Heart right ventricle (tissue), 16 donors: ENCODE data around the gene COL5A1. TPM values are rescaled to one million over a fixed set of nuclear protein-coding genes. Genes with fewer than 3 reads are reported as not detected.

Source experiments
- ATAC-seq, 8 donors: fragments of 200-7000 bp; cut with Tn5 transposase; one replicate each; pipeline ENCODE4 v1.9.1; 2020; ENCODE audit warnings: mild to moderate bottlenecking in 8 of 8, moderate library complexity in 8 of 8, moderate number of reproducible peaks in 1 of 8
- DNase-seq, 2 donors: peaks; one replicate each; pipeline ENCODE4 v3.0.0-alpha.2; 2020
- H3K27ac ChIP-seq, 10 donors: fragments of 200-600 bp; sonication (generic) in 2 of 10; one replicate each; pipeline versions ENCODE4 v1.5.0 to v1.8.0; 2020 to 2022; ENCODE audit warnings: mild to moderate bottlenecking in 3 of 10
- H3K27me3 ChIP-seq, 7 donors: fragments of 200-600 bp; one replicate each; pipeline ENCODE4 v1.8.0; 2021 to 2022; ENCODE audit warnings: mild to moderate bottlenecking in 2 of 7
- H3K36me3 ChIP-seq, 9 donors: fragments of 200-600 bp; sonication (generic) in 1 of 9; one replicate each; pipeline versions ENCODE4 v1.5.0 to v1.8.0; 2020 to 2022; ENCODE audit warnings: mild to moderate bottlenecking in 2 of 9
- H3K4me1 ChIP-seq, 9 donors: fragments of 200-600 bp; sonication (generic) in 1 of 9; one replicate each; pipeline versions ENCODE4 v1.5.0 to v1.8.0; 2020 to 2022; ENCODE audit warnings: mild to moderate bottlenecking in 4 of 9
- H3K4me3 ChIP-seq, 10 donors: fragments of 200-600 bp; sonication (generic) in 2 of 10; one replicate each; pipeline versions ENCODE4 v1.5.0 to v1.8.0; 2020 to 2022; ENCODE audit warnings: mild to moderate bottlenecking in 7 of 10, moderate library complexity in 2 of 10
- H3K9me3 ChIP-seq, 11 donors: fragments of 200-600 bp in 10 of 11; sonication (generic) in 2 of 11; one replicate each; pipeline versions ENCODE4 v1.5.0 to v1.8.0; 2013 to 2022; ENCODE audit warnings: mild to moderate bottlenecking in 2 of 11, control low read depth in 1 of 11, moderate library complexity in 1 of 11
- WGBS, 2 donors: extraction: QIAGEN DNeasy Blood & Tissue Kit; methylation state at CpG; one replicate each; pipeline ENCODE4 v1.1.7; 2013; ENCODE audit warnings: inconsistent platforms in 1 of 2; 5-methylcytosine and 5-hydroxymethylcytosine counted together
- intact Hi-C, 10 donors: fragments of 100-400 bp; cut with DNase I; formaldehyde crosslinking; loops; one replicate each; pipeline versions ENCODE4 v1.11.1 to v1.14.2; 2022
- polyA plus RNA-seq, 2 donors: library from polyadenylated mRNA; stranded (reverse); fragments of 200-250 nt; gene quantifications; one replicate each; pipeline ENCODE4 v1.2.3, GENCODE V29; 2013
- total RNA-seq, 10 donors: library from RNA; stranded (reverse); fragmentation: NEBNext Ultra II Directional in 3 of 10; extraction: Animal tissue kit (Norgen Biotek cat#: 25700) in 3 of 10; gene quantifications; one replicate each; pipeline versions ENCODE4 v1.2.1 to v1.2.4, GENCODE V29; 2021 to 2023
- TF ChIP-seq, protein P1 (sequence below), 9 donors: fragments of 200-600 bp; sonication (generic) in 2 of 9; IDR thresholded peaks; one replicate each; pipeline versions ENCODE4 v1.5.0 to v1.8.0; 2021 to 2022; ENCODE audit warnings: antibody characterized with exemption in 9 of 9, mild to moderate bottlenecking in 5 of 9, moderate library complexity in 1 of 9
- donor health status: Arrhythmogenic right ventricular cardiomyopathy.
- donor health status: ischemic (EF 13 %, LVEDD 7.1; RV severe dilation, severe dysfunction).
- donor health status: healthy with polysubstance abuse.
- donor health status: DM: no; HTN: yes; CAD: no.
- donor health status: DM: no; HTN: no; CAD: no.
- donor health status: ischemic (EF 25% LVEDD 6.9; RV normal size, moderate dysfunction).
- donor health status: ischemic (EF 25% LVEDD 5.7; RV mildly dilated, moderate dysfunction).
- donor health status: healthy.
- donor health status: DM: yes; HTN: yes; CAD: no.
- donor health status: Ischemic cardiomyopathy.
- donor health status: ischemic (EF 35%, LVEDD 5.7; RV mildly dilated, moderate dysfunction).
- donor health status: nonischemic (EF 11% LVEDD 7.7; RV severe dilation, severe dysfunction).
- donor health status: DM: yes; HTN: yes; CAD: no.
- donor health status: PGD.
- donor health status: ischemic (EF 29% LVEDD 5.4; RV normal size, mild dysfunction).
- donor health status: nonischemic (EF 23%, LVEDD 6.1; RV moderate dilation, normal function).

The COL5A1 gene
- total and polyA plus RNA-seq, 12 donors, result 8.1 to 60.0 (median 13.3) TPM

DNA sequence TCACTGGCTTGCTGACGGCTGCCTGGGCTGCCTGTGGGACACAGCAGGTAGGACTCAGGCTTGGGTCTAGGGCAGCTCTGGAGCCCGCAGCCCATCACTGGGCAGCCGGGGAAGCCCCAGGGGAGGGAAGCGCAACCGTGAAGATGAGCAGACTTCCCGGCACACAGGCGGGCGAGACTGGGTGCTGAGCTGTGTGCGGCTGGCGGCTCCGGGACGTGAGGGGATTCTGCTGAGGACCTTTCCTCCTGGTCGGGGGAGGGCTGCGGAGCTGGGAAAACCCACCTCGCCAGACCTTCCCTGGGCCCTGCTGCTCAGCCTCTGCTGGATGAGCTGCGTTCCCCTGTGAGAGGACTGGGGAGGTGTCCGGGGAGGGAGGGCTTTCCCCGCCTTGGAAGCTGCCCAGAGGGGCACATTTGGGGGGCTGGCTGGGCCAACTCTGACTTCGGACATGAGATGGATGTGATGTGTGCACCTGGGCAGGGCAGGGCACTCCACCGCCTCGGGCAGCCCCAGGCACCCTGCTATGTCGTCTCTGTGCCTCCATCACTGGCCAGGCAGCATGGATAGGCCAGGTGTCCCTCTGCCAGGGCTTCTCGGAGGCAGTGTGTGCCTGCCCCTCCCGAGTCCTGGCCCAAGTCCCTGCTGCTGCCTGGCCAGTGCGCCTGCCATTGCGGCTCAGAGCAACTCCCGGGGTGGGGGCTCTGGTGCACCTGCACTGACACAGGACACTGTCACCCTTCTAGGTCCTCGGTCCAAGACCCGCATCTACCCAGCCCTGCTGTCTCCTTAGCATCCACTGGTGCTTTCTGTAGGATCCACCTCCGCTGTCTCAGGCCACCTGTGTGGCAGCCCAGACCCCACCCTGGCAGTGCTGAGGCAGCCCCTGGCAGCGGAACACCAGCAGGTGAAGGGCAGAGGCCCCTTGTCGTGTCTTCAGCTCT is 66.4 kb downstream of the COL5A1 start:
- TF ChIP-seq, protein P1, sequence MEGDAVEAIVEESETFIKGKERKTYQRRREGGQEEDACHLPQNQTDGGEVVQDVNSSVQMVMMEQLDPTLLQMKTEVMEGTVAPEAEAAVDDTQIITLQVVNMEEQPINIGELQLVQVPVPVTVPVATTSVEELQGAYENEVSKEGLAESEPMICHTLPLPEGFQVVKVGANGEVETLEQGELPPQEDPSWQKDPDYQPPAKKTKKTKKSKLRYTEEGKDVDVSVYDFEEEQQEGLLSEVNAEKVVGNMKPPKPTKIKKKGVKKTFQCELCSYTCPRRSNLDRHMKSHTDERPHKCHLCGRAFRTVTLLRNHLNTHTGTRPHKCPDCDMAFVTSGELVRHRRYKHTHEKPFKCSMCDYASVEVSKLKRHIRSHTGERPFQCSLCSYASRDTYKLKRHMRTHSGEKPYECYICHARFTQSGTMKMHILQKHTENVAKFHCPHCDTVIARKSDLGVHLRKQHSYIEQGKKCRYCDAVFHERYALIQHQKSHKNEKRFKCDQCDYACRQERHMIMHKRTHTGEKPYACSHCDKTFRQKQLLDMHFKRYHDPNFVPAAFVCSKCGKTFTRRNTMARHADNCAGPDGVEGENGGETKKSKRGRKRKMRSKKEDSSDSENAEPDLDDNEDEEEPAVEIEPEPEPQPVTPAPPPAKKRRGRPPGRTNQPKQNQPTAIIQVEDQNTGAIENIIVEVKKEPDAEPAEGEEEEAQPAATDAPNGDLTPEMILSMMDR (IDR thresholded peaks at IDR 0.05), result no peak
- 86 to 89% methylated on average over 32 of the region's 32 CpGs for WGBS, 2 donors
- intact Hi-C loops, result loop anchor here in 1 of 10 donors (2.0 kb wide), 1 partner anchor 27 kb away; no protein-coding TSS in a partner anchor
- peaks cover 0 to 4% (median 0%) of the 10 kb centered on the region in 7 donors for H3K27me3 ChIP-seq
- peak in 1 of 2 donors; percentile 14 for DNase-seq
- ATAC-seq, result no peak
- H3K4me1 ChIP-seq, result peaks cover 21 to 70% (median 31%) of the 10 kb centered on the region in 9 donors
- H3K4me3 ChIP-seq, result no peak overlapping the region
- peaks cover 0 to 8% (median 0%) of the 10 kb centered on the region in 9 donors for H3K36me3 ChIP-seq
- H3K9me3 ChIP-seq, result no peaks in the 10 kb centered on the region
- H3K27ac ChIP-seq, result peak overlapping the region; percentile 64 to 85 (median 74)

DNA sequence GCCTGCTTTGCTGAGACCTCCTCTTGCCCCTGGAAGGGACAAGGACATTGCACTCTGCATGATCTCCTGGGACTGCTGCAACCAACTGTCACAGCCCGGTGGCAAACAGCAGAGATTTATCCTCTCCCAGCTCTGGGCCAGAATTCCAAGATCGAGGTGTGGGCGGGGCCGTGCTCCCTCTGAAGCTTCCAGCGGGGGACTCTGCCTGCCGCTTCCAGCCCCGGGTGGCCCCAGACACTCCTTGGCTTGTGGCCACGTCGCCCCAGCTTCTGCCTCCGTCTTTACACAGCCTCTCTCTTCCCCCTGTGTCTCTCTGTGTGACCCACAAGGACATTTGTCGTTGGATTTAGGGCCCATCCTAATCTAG is 67.1 kb downstream of the COL5A1 start:
- peaks cover 0 to 13% (median 0%) of the 10 kb centered on the region in 9 donors for H3K36me3 ChIP-seq
- TF ChIP-seq, protein P1 (IDR thresholded peaks at IDR 0.05), result no peak
- DNase-seq (peak in 1 of 2 donors; percentile 18), ATAC-seq (no peak)
- WGBS, 2 donors, result 68 to 70% methylated on average over 11 of the region's 11 CpGs
- no peaks in the 10 kb centered on the region for H3K9me3 ChIP-seq
- intact Hi-C loops, result loop anchor here in 1 of 10 donors (2.0 kb wide), 1 partner anchor 26 kb away; no protein-coding TSS in a partner anchor
- H3K27ac ChIP-seq, result peak overlapping the region in 5 of 10 donors; percentile 75 to 85 (median 82)
- peaks cover 21 to 71% (median 31%) of the 10 kb centered on the region in 9 donors for H3K4me1 ChIP-seq
- H3K27me3 ChIP-seq, result peaks cover 0 to 4% (median 0%) of the 10 kb centered on the region in 7 donors
- no peak overlapping the region for H3K4me3 ChIP-seq

- TF ChIP-seq, protein P1 (IDR thresholded peaks at IDR 0.05), result no peak
- H3K4me3 ChIP-seq, result no peak overlapping the region
- ATAC-seq (peak; percentile 30 to 76 (median 48)), DNase-seq (peak; percentile 23 to 76)
- peaks cover 21 to 63% (median 31%) of the 10 kb centered on the region in 9 donors for H3K4me1 ChIP-seq
- no peaks in the 10 kb centered on the region for H3K9me3 ChIP-seq
- peaks cover 0 to 13% (median 0%) of the 10 kb centered on the region in 9 donors for H3K36me3 ChIP-seq
- H3K27ac ChIP-seq, result peak overlapping the region in 8 of 10 donors; percentile 46 to 85 (median 64)
- intact Hi-C loops, result loop anchor here in 1 of 10 donors (2.0 kb wide), 1 partner anchor 25 kb away; no protein-coding TSS in a partner anchor
- 74 to 77% methylated on average over 28 to 29 of the region's 29 CpGs for WGBS, 2 donors
- peaks cover 0 to 4% (median 0%) of the 10 kb centered on the region in 7 donors for H3K27me3 ChIP-seq
Measured at GRCh38 chr9:134709512-134710270, 68.1 kb downstream of the COL5A1 start.

- Histone ChIP-seq H3K36me3 (peaks cover 0 to 9% (median 0%) of the 10 kb centered on the region in 9 donors), H3K27ac (peak overlapping the region in 8 of 10 donors; percentile 39 to 85 (median 64)), H3K4me1 (peaks cover 21 to 58% (median 31%) of the 10 kb centered on the region in 9 donors), H3K27me3 (peaks cover 0 to 4% (median 0%) of the 10 kb centered on the region in 7 donors), H3K4me3 (no peak overlapping the region), H3K9me3 (no peaks in the 10 kb centered on the region)
- WGBS, 2 donors, result 78 to 79% methylated on average over 8 of the region's 8 CpGs
- TF ChIP-seq, protein P1 (IDR thresholded peaks at IDR 0.05), result no peak
- ATAC-seq (no peak), DNase-seq (no peak)
- intact Hi-C loops, result no loop called here
Measured at GRCh38 chr9:134710271-134710540, 68.6 kb downstream of the COL5A1 start.
